Suppressor macrophage treated with lipopolysaccharide for 1 hour (primary cell): ENCODE data around the gene FDXACB1.
A peak's percentile ranks its signal among the peaks of the same experiment; 100 is the strongest.
"Not testable (repeated sequence)": the region's sequence is repeated elsewhere in the genome, so short reads cannot be mapped to it uniquely, and the experiment has no call there.

ENCODE experiments used
- DNase-seq, 3 donors: peaks; one replicate each; pipeline ENCODE4 v3.0.0-alpha.2; 2020 to 2022

The FDXACB1 gene

GRCh38 chr11:111908639-111909305 lies 29.8 kb upstream of the FDXACB1 start:
- no peak for DNase-seq

DNA sequence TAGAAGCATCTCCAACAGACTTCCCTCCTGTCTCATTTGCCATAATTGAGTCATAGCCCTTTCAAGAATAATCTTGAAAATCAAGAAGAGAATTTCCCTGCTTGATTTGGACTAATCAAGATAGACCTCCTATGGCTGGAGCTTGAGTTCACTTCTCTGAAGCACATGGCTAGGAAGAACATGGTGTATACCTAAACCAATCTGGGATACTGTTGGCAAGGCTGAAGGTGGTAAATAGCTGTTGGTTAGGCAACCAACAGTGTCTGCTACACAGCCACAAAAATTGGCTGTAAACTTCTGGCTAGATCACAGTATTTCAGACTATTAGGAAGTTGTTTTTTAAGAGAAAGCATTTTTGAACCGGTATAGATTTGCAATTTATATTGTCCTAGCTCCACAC lies 27.7 kb upstream of the FDXACB1 start:
- DNase-seq = no peak

GRCh38 chr11:111905411-111905810 lies 26.4 kb upstream of the FDXACB1 start:
- DNase-seq = peak in 1 of 3 donors; percentile 6

DNA sequence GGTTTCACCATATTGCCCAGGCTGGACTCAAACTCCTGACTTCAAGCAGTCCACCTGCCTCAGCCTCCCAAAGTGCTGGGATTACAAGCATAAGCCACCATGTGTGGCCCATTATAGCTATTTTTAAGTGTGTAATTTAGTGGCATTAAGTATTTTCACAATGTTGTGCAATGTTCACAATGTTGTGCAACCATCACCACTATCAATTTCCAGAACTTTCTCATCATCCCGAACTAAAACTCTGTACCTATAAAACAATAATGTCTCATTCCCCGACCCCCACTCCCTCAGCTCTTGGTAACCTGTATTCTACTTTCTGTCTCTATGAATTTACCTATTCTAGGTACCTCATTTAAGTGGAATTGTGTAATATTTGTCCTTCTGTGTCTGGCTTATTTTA lies 7.9 kb upstream of the FDXACB1 start:
- no peak for DNase-seq

GRCh38 chr11:111886032-111886431 lies 7.1 kb upstream of the FDXACB1 start:
- DNase-seq = no peak

DNA sequence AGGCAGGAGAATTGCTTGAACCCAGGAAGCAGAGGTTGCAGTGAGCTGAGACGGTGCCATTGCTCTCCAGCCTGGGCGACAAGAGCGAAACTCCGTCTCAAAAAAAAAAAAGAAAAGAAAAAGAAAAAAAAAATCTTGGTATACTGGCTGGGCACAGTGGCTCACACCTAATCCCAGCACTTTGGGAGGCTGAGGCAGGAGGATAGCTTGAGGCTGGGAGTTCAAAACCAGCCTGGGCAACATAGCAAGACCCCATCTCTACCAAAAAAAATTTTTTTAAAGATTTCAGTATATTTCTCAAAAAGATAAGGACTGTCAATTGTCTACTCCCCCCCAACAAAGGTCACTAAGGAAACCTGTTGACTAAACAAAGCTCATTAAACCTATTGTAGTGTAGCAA lies 6.1 kb upstream of the FDXACB1 start:
- not testable (repeated sequence) for DNase-seq

- DNase-seq = no peak
Observed at GRCh38 chr11:111882202-111882601, 3.2 kb upstream of the FDXACB1 start.

DNA sequence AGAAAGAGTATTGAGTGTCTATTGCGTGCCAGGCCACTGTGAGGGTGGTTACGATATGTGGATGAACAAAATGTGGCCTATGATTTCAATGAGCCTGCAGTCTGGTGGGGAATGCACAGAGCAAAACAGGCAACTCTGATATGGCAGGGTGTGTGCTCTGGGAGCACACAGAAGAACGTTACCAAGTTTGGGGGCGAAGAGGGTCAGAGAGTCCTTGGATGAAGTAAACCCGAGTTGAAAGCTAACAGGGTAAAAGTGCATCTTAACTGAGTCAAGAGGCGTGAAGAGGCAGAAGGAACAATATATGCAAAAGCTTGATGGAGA lies 634 bp upstream of the FDXACB1 start:
- no peak for DNase-seq

- no peak for DNase-seq
Observed at GRCh38 chr11:111878385-111878848, 548 bp downstream of the FDXACB1 start.

DNA sequence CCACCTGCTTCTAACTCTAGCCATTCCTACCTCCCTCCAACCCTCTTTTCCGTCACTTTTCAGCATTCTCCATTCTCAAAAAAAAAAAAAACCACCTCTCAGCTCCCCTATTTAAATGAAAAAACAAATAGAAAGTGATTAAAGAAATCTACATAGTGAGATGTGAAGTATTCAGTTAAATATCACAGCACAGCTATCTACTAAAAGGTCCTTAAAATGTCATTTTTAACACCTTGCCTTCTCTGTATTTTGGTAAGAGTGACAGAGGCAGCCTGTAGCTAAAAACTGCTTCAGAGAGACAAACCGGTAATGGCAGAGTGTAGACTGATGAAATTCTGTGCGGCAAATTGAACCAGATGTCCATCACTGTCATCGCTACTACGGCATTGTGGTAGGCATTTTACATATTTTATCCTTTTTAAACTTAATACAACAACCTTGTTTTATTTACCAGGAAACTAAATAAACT lies 7.2 kb downstream of the FDXACB1 start:
- DNase-seq = peak in 1 of 3 donors; percentile 1

- DNase-seq = peak; percentile 82 to 91 (median 84)
Observed at GRCh38 chr11:111870886-111871692, 7.9 kb downstream of the FDXACB1 start, which contains the start of gene ALG9. Gene ALG9, minus strand, starts transcription at chr11:111871581. Its CDS starts 99 bp downstream, at chr11:111871482.

DNA sequence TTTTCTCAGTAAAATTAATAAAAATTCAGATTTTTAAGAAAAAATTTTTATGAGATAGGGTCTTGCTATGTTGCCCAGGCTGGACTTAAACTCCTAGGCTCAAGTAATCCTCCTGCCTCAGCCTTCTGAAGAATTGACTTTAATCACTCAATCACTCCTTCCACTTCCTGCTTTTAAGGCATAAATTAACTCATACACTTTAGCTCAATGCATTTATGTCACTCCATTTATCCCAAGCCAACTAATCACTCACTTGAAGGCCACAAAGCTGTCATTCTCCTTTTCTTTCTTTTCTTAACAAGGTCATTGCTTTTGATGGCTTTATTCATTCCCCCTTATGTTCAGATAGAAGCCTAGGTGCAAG lies 8.5 kb downstream of the FDXACB1 start:
- peak in 1 of 3 donors; percentile 24 for DNase-seq

GRCh38 chr11:111870113-111870512 lies 8.9 kb downstream of the FDXACB1 start:
- DNase-seq = no peak

GRCh38 chr11:111860257-111860656 lies 18.7 kb downstream of the FDXACB1 start:
- DNase-seq = no peak

- DNase-seq = no peak
Observed at GRCh38 chr11:111855506-111855905, 23.5 kb downstream of the FDXACB1 start.

GRCh38 chr11:111852103-111852502 lies 26.9 kb downstream of the FDXACB1 start:
- DNase-seq = no peak

GRCh38 chr11:111851636-111852035 lies 27.3 kb downstream of the FDXACB1 start:
- DNase-seq = peak; percentile 22 to 37 (median 23)

DNA sequence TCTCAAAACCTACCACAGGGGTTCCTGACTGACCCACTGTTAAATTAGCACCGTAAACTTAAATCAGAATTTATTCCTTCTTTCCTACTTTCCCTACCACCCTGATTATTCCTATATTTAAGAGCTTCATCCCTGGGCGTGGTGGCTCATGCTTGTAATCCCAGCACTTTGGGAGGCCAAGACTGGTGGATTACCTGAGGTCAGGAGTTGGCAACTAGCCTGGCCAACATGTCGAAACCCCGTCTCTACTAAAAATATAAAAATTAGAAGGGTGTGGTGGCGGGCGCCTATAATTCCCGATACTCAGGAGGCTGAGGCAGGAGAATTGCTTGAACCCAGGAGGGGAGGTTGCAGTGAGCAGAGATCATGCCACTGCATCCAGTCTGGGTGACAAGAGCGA lies 27.9 kb downstream of the FDXACB1 start:
- DNase-seq = no peak

GRCh38 chr11:111849631-111850030 lies 29.3 kb downstream of the FDXACB1 start:
- DNase-seq = no peak

- peak; percentile 22 to 48 (median 46) for DNase-seq
Observed at GRCh38 chr11:111846636-111847035, 32.3 kb downstream of the FDXACB1 start.

DNA sequence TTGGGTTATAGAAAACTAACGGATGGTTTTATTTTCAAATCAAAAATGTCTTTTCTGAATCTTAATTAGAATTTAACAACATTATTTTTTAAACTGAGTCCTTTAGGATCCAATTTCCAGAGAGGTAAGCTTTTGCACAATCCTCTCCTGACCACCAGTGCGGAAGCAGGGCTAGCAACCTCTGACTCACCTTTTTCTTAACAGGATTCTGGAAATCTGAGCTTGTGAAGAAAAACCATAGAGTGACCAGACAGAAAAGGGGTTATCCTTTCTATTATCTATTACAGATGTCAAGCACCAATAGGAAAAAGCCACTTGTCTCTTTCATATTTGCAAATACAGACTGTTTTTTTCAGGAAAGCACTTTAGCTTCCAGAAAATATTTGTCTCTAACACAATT lies 32.9 kb downstream of the FDXACB1 start:
- peak; percentile 9 to 46 (median 41) for DNase-seq

DNA sequence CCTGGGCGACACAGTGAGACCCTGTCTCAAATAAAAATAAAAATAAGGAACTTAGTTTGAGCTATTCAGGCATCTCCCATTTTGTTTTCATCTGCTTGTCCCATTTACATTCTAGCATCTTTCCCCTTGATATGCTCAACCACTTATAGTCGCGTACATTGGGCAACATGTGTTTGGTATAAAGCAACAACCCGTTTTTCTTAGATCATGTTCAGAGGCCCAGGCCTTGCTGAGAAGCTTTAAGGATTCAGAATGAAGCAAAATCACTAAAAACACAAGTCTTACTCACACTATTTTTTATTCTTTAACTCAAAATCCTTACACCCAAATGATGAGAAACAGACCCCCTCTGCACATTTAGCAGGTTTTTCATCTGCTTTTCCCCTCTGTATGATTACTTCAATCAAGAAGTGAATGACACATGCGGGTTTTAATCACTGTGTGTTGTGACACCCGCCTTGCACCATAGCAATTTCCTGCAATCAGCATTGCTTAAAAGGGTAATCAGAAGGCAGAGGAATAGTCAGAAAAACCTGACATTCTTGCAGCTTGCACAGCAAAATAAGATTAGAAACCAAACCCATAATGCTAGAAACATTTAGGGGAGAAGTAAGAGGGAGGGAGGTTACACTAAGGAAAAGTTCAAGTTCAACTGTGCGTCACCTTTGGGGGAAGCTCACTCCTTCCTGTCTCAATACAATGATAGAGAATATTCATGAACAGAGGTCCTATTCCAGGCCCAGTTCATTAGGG lies 33.5 kb downstream of the FDXACB1 start:
- peak; percentile 64 to 85 (median 80) for DNase-seq

DNA sequence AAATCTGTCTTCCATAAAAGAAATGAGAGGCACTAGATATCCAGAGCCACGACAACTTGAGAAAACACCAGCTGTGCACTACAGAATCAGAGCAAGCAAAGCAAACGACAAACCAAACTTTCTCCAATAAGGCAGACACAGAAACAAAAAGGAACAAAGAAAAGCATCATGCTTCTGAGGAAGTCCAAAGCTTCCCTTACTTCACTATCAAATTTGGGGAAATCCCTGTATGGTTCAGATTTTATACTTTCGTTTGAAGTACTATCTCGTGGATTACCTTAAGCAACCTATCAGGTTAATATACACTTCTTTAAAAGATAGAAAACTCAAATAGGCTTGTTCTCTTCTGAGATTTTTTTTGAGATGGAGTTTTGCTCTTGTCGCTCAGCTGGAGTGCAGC lies 35.3 kb downstream of the FDXACB1 start:
- DNase-seq = peak; percentile 55 to 80 (median 70)
